Heart right ventricle (tissue), 16 donors: ENCODE data around the gene DDX43. TPM values are rescaled to one million over a fixed set of nuclear protein-coding genes. Genes with fewer than 3 reads are reported as not detected.

Experiments used
- ATAC-seq, 8 donors: fragments of 200-7000 bp; cut with Tn5 transposase; one replicate each; pipeline ENCODE4 v1.9.1; 2020; ENCODE audit warnings: mild to moderate bottlenecking in 8 of 8, moderate library complexity in 8 of 8, moderate number of reproducible peaks in 1 of 8
- DNase-seq, 2 donors: peaks; one replicate each; pipeline ENCODE4 v3.0.0-alpha.2; 2020
- H3K27ac ChIP-seq, 10 donors: fragments of 200-600 bp; sonication (generic) in 2 of 10; one replicate each; pipeline versions ENCODE4 v1.5.0 to v1.8.0; 2020 to 2022; ENCODE audit warnings: mild to moderate bottlenecking in 3 of 10
- H3K27me3 ChIP-seq, 7 donors: fragments of 200-600 bp; one replicate each; pipeline ENCODE4 v1.8.0; 2021 to 2022; ENCODE audit warnings: mild to moderate bottlenecking in 2 of 7
- H3K36me3 ChIP-seq, 9 donors: fragments of 200-600 bp; sonication (generic) in 1 of 9; one replicate each; pipeline versions ENCODE4 v1.5.0 to v1.8.0; 2020 to 2022; ENCODE audit warnings: mild to moderate bottlenecking in 2 of 9
- H3K4me1 ChIP-seq, 9 donors: fragments of 200-600 bp; sonication (generic) in 1 of 9; one replicate each; pipeline versions ENCODE4 v1.5.0 to v1.8.0; 2020 to 2022; ENCODE audit warnings: mild to moderate bottlenecking in 4 of 9
- H3K4me3 ChIP-seq, 10 donors: fragments of 200-600 bp; sonication (generic) in 2 of 10; one replicate each; pipeline versions ENCODE4 v1.5.0 to v1.8.0; 2020 to 2022; ENCODE audit warnings: mild to moderate bottlenecking in 7 of 10, moderate library complexity in 2 of 10
- H3K9me3 ChIP-seq, 11 donors: fragments of 200-600 bp in 10 of 11; sonication (generic) in 2 of 11; one replicate each; pipeline versions ENCODE4 v1.5.0 to v1.8.0; 2013 to 2022; ENCODE audit warnings: mild to moderate bottlenecking in 2 of 11, control low read depth in 1 of 11, moderate library complexity in 1 of 11
- WGBS, 2 donors: extraction: QIAGEN DNeasy Blood & Tissue Kit; methylation state at CpG; one replicate each; pipeline ENCODE4 v1.1.7; 2013; ENCODE audit warnings: inconsistent platforms in 1 of 2; 5-methylcytosine and 5-hydroxymethylcytosine counted together
- intact Hi-C, 10 donors: fragments of 100-400 bp; cut with DNase I; formaldehyde crosslinking; loops; one replicate each; pipeline versions ENCODE4 v1.11.1 to v1.14.2; 2022
- polyA plus RNA-seq, 2 donors: library from polyadenylated mRNA; stranded (reverse); fragments of 200-250 nt; gene quantifications; one replicate each; pipeline ENCODE4 v1.2.3, GENCODE V29; 2013
- total RNA-seq, 10 donors: library from RNA; stranded (reverse); fragmentation: NEBNext Ultra II Directional in 3 of 10; extraction: Animal tissue kit (Norgen Biotek cat#: 25700) in 3 of 10; gene quantifications; one replicate each; pipeline versions ENCODE4 v1.2.1 to v1.2.4, GENCODE V29; 2021 to 2023
- TF ChIP-seq, protein P1 (sequence below), 9 donors: fragments of 200-600 bp; sonication (generic) in 2 of 9; IDR thresholded peaks; one replicate each; pipeline versions ENCODE4 v1.5.0 to v1.8.0; 2021 to 2022; ENCODE audit warnings: antibody characterized with exemption in 9 of 9, mild to moderate bottlenecking in 5 of 9, moderate library complexity in 1 of 9
- donor health status: Arrhythmogenic right ventricular cardiomyopathy.
- donor health status: ischemic (EF 13 %, LVEDD 7.1; RV severe dilation, severe dysfunction).
- donor health status: healthy with polysubstance abuse.
- donor health status: DM: no; HTN: yes; CAD: no.
- donor health status: DM: no; HTN: no; CAD: no.
- donor health status: ischemic (EF 25% LVEDD 6.9; RV normal size, moderate dysfunction).
- donor health status: ischemic (EF 25% LVEDD 5.7; RV mildly dilated, moderate dysfunction).
- donor health status: healthy.
- donor health status: DM: yes; HTN: yes; CAD: no.
- donor health status: Ischemic cardiomyopathy.
- donor health status: ischemic (EF 35%, LVEDD 5.7; RV mildly dilated, moderate dysfunction).
- donor health status: nonischemic (EF 11% LVEDD 7.7; RV severe dilation, severe dysfunction).
- donor health status: DM: yes; HTN: yes; CAD: no.
- donor health status: PGD.
- donor health status: ischemic (EF 29% LVEDD 5.4; RV normal size, mild dysfunction).
- donor health status: nonischemic (EF 23%, LVEDD 6.1; RV moderate dilation, normal function).

Gene DDX43
- total and polyA plus RNA-seq, 12 donors = 0.09 to 0.78 (median 0.26) TPM; not detected in 1

DNA sequence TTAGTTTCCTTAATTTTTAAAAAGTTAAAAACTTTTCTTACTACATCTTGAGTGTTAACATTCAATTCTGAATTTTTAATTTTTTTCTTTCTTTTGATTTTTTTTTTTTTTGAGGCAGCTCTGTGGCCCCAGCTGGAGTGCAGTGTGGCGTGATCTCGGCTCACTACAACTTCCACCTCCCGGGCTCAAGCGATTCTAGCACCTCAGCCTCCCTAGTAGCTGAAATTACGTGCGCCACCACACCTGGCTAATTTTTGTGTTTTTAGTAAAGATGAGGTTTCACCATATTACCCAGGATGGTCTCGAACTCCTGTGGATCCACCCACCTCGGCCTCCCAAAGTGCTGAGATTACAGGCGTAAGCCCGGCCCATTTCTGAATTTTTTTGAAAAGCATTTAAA lies 1.2 kb downstream of the DDX43 start:
- Histone ChIP-seq H3K27ac (no peak overlapping the region), H3K4me3 (no peak overlapping the region), H3K9me3 (no peaks in the 10 kb centered on the region), H3K27me3 (no peaks in the 10 kb centered on the region), H3K36me3 (no peaks in the 10 kb centered on the region), H3K4me1 (no peaks in the 10 kb centered on the region)
- TF ChIP-seq, protein P1, sequence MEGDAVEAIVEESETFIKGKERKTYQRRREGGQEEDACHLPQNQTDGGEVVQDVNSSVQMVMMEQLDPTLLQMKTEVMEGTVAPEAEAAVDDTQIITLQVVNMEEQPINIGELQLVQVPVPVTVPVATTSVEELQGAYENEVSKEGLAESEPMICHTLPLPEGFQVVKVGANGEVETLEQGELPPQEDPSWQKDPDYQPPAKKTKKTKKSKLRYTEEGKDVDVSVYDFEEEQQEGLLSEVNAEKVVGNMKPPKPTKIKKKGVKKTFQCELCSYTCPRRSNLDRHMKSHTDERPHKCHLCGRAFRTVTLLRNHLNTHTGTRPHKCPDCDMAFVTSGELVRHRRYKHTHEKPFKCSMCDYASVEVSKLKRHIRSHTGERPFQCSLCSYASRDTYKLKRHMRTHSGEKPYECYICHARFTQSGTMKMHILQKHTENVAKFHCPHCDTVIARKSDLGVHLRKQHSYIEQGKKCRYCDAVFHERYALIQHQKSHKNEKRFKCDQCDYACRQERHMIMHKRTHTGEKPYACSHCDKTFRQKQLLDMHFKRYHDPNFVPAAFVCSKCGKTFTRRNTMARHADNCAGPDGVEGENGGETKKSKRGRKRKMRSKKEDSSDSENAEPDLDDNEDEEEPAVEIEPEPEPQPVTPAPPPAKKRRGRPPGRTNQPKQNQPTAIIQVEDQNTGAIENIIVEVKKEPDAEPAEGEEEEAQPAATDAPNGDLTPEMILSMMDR (IDR thresholded peaks at IDR 0.05) = no peak
- ATAC-seq (no peak), DNase-seq (no peak)
- WGBS, 2 donors = 95 to 96% methylated on average over 10 of the region's 10 CpGs
- intact Hi-C loops = no loop called here

DNA sequence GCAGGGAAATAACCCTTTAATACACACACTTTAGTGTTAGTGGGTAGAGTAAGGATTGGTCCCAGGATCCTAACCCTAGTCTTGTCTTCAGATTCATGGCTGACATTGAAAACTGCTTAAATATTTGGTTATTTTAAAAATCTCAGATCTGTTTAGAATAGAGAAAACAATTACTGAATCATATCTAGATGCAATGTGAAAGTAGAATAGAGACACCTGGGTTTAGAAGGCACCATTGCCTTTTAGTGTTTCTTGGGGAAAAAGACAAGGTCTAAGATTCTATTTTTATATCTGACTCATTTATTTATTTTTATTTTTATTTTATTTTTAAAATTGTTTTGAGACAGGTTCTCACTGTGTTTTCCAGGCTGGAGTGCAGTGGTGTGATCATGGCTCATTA lies 6.0 kb downstream of the DDX43 start:
- TF ChIP-seq, protein P1 (IDR thresholded peaks at IDR 0.05) = no peak
- intact Hi-C loops = no loop called here
- Histone ChIP-seq H3K9me3 (no peaks in the 10 kb centered on the region), H3K36me3 (no peaks in the 10 kb centered on the region), H3K4me1 (no peaks in the 10 kb centered on the region), H3K27ac (no peak overlapping the region), H3K4me3 (no peak overlapping the region), H3K27me3 (no peaks in the 10 kb centered on the region)
- DNase-seq = no peak
- no peak for ATAC-seq

DNA sequence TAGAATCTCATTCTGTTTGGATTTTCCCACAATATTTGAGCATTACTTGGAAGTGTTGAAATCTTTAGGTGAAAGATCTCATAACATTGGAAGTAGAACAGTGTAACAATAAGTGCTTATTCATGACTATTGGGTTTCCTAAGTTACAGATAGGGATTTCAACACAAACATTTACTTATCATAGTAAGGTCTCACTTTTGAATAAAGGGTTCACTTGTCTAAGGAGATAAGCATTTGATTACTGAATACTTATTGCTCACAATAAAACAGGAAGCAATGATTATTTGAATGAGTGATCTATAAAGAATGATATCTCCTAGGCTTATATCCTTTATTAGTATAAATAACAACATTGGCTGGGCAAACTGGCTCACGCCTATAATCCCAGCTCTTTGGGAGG lies 14.8 kb downstream of the DDX43 start:
- no peak for DNase-seq
- Histone ChIP-seq H3K27ac (no peak overlapping the region), H3K4me1 (no peaks in the 10 kb centered on the region), H3K4me3 (no peak overlapping the region), H3K36me3 (no peaks in the 10 kb centered on the region), H3K9me3 (no peaks in the 10 kb centered on the region), H3K27me3 (no peaks in the 10 kb centered on the region)
- TF ChIP-seq, protein P1 (IDR thresholded peaks at IDR 0.05) = no peak
- WGBS, 2 donors = 96 to 100% methylated on average over 1 of the region's 1 CpG
- intact Hi-C loops = no loop called here
- no peak for ATAC-seq

DNA sequence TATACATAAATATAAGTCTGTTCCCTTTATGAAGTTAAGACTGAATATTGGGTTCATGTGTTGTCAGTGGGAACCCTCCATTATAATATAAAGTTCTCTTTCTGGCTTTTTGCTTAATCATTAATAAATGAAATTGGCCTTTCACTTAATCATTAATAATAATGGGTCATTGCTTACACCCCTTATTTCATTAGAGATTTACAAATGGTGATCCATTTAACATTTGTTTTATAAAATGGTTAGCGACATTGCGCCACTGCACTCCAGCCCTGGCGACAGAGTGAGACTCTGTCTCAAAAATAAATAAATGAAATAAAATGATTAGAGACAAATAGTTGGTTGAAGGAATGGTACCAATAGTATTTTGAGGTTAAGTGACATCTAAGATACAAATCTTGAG lies 18.5 kb downstream of the DDX43 start:
- intact Hi-C loops = no loop called here
- DNase-seq = no peak
- no peaks in the 10 kb centered on the region for H3K9me3 ChIP-seq
- TF ChIP-seq, protein P1 (IDR thresholded peaks at IDR 0.05) = no peak
- no peaks in the 10 kb centered on the region for H3K4me1 ChIP-seq
- H3K27ac ChIP-seq = no peak overlapping the region
- ATAC-seq = no peak
- 97 to 98% methylated on average over 3 of the region's 3 CpGs for WGBS, 2 donors
- H3K4me3 ChIP-seq = no peak overlapping the region
- peaks cover 0 to 19% (median 0%) of the 10 kb centered on the region in 9 donors for H3K36me3 ChIP-seq
- H3K27me3 ChIP-seq = no peaks in the 10 kb centered on the region
